ENCODE data around the gene GIGYF2.

- TF ChIP-seq POLR2A (IDR thresholded peaks at IDR 0.05) (no peak), EP300 (IDR thresholded peaks at IDR 0.05) (no peak), POLR2AphosphoS5 (IDR thresholded peaks at IDR 0.05) (peak; percentile 9 to 40)
- TF ChIP-seq, protein P1, sequence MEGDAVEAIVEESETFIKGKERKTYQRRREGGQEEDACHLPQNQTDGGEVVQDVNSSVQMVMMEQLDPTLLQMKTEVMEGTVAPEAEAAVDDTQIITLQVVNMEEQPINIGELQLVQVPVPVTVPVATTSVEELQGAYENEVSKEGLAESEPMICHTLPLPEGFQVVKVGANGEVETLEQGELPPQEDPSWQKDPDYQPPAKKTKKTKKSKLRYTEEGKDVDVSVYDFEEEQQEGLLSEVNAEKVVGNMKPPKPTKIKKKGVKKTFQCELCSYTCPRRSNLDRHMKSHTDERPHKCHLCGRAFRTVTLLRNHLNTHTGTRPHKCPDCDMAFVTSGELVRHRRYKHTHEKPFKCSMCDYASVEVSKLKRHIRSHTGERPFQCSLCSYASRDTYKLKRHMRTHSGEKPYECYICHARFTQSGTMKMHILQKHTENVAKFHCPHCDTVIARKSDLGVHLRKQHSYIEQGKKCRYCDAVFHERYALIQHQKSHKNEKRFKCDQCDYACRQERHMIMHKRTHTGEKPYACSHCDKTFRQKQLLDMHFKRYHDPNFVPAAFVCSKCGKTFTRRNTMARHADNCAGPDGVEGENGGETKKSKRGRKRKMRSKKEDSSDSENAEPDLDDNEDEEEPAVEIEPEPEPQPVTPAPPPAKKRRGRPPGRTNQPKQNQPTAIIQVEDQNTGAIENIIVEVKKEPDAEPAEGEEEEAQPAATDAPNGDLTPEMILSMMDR (IDR thresholded peaks at IDR 0.05), result no peak
Measured at GRCh38 chr2:232839411-232840079, 142.4 kb downstream of the GIGYF2 start.
